ENCODE results near the gene CACNA1H. TPM values are rescaled to one million over a fixed set of nuclear protein-coding genes. Genes with fewer than 3 reads are reported as not detected.
"Not testable (repeated sequence)": the region's sequence is repeated elsewhere in the genome, so short reads cannot be mapped to it uniquely, and the experiment has no call there.

CACNA1H gene
- total RNA-seq, 1 experiment from 2014 or later: not detected

DNA sequence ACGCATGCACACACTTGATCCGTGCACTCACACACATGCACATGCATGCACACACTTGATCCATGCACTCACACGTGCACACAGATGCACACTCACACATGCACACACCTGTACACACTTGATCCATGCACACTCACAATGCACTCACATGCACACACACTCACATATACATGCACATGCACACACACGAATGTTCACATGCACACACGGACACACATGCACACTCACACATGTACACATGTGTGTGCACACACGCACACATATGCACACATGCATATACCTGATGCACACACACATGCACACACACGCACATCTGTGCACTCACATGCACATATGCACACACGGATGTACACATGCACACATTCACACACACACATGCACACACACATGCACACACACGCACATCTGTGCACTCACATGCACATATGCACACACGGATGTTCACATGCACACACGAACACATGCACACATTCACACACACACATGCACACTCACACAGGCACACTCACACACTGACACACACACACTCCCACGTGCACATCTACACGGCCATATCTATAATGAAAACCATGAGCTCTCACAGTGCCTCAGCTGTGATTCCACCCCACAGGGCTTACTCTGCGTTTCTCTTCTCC is 95.1 kb downstream of the CACNA1H start:
- not testable (repeated sequence) for DNase-seq (ENCODE audit: low read depth)

DNA sequence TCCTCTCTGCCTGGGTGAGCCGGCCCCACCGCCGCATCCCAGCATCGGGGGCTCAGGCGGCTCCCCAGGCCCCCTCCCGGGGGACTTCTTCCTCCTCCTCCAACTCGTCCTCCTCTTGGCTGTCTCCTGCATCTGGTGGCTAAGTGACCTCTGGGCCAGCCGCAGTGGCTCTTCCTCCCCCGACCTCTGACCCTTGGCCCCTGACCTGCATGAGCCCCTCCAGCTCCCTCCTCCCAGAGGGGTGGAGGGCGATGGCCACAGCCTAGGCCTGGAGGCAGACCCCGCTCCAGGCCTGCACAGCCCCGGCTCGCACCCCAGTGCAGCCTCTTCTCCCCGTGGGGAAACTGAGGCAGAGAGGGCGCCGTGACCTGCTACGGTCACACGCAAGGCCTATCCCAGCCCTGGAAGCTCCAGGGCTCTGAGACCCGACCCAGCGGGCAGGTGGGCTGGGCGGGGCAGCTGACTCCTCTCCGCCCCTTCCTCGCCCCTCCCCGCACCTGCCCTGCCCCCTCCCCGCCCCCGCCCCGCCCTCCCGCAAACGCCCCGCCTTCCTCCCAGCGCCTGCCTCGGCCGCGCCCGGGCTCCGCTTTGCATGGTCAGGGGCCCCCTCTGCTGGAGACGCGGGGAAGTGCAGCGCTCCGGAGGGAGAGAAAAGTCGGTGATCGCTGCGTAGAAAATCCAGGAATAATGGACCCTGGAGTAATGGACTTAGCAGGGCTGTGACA is 96.3 kb downstream of the CACNA1H start:
- DNase-seq (ENCODE audit: low read depth): not testable (repeated sequence)

GRCh38 chr16:1253701-1254364 is 100.9 kb downstream of the CACNA1H start:
- not testable (repeated sequence) for DNase-seq (ENCODE audit: low read depth)

GRCh38 chr16:1254821-1255220 is 101.9 kb downstream of the CACNA1H start:
- DNase-seq (ENCODE audit: low read depth): not testable (repeated sequence)

DNA sequence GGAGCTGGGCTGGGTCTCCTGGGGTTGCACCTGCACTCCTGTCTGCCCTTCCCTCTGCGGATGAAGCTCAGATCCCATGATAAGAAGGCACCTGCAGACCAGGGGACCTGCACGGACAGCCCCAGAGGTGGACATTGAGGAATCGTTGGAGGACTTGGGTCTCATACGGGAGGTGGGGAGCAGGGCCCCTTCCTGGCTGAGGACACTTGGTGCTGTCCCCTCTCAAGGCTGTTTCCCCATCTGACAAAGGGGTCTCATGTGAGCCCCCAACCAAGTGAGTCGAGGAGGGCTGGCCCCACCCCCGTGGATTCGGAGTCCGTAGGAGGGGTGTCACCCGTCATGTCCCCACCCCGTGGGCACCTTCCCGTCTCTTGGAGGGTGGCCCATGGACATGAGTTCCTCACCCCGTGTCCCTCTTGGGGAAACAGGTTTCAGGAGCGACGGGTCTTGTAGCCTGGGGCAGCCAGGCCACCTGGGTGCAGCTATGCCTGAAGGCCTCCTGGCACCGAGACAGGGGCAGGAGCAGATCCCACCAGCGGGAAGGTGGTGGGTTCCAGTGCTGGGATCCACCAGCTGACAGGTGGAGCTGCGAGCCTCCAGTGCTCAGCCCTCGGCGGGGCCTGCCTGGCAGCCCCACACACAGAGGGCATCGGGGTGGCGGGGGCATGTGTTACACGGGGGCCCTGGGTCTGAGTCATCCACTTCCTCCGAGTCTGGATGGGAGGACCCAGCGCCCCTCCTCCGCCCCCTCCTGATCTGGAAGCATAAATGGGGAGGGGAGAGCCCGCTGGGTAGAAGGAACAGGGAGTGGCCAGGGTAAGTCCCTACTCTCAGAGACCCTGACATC is 102.6 kb downstream of the CACNA1H start, which contains the start of gene TPSD1:
Gene TPSD1 (plus strand): TSS at position 794 of the 847 bp plus-strand sequence. CDS start 212 bp downstream, outside the sequence.
- DNase-seq (ENCODE audit: low read depth): not testable (repeated sequence)

- not testable (repeated sequence) for DNase-seq (ENCODE audit: low read depth)
Observed at GRCh38 chr16:1256296-1256873, 103.5 kb downstream of the CACNA1H start.

DNA sequence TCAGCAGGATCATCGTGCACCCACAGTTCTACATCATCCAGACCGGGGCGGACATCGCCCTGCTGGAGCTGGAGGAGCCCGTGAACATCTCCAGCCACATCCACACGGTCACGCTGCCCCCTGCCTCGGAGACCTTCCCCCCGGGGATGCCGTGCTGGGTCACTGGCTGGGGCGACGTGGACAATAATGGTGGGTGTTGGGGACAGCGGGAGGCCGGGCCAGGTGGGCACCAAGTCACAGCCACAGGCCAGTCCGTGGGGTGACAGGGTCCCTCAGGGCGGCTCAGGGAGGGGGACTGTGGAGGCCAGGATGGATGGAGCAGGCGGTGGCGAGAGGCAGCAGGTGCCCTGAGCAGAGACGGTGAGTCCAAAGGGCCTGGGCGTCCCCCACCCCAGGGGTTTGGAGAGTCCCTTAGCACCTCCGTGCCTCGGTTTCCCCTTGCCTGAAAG is 104.0 kb downstream of the CACNA1H start:
- no peak for DNase-seq (ENCODE audit: low read depth)

- DNase-seq (ENCODE audit: low read depth): no peak
Observed at GRCh38 chr16:1257561-1258224, 104.8 kb downstream of the CACNA1H start.

GRCh38 chr16:1258225-1258600 is 105.3 kb downstream of the CACNA1H start:
- DNase-seq (ENCODE audit: low read depth): no peak

GRCh38 chr16:1258906-1259759 is 106.2 kb downstream of the CACNA1H start:
- no peak for DNase-seq (ENCODE audit: low read depth)

GRCh38 chr16:1259760-1260068 is 106.8 kb downstream of the CACNA1H start:
- DNase-seq (ENCODE audit: low read depth): no peak

DNA sequence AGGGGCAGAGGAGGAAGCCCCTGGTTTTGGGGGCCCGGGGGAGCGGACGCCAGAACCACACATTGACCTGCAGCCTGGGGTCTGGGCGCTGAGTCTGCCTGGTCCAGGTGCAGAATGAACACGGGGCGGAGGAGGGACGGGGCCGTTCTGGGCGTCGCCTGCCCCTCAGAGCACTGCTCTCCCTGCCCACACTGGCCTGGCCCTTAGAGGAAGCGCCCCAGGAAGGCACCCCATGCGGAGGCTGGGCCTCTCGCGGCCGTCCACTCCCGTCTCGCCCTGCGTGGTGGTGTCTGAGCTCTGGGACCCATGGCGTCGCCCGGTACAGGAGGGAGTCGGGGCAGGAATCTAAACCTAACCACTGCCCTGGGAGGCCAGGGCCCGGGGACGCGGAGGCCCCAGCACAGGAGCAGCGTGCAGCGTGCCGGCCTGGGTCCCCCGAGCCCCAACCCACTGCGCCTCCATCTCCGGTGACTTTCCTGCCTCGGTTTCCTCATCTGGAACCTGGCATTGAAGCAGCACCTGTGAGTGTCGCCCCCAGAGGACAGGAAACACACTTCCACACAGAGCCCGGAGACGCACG is 107.3 kb downstream of the CACNA1H start:
- DNase-seq (ENCODE audit: low read depth): no peak

GRCh38 chr16:1261131-1261892 is 108.4 kb downstream of the CACNA1H start:
- no peak for DNase-seq (ENCODE audit: low read depth)

DNA sequence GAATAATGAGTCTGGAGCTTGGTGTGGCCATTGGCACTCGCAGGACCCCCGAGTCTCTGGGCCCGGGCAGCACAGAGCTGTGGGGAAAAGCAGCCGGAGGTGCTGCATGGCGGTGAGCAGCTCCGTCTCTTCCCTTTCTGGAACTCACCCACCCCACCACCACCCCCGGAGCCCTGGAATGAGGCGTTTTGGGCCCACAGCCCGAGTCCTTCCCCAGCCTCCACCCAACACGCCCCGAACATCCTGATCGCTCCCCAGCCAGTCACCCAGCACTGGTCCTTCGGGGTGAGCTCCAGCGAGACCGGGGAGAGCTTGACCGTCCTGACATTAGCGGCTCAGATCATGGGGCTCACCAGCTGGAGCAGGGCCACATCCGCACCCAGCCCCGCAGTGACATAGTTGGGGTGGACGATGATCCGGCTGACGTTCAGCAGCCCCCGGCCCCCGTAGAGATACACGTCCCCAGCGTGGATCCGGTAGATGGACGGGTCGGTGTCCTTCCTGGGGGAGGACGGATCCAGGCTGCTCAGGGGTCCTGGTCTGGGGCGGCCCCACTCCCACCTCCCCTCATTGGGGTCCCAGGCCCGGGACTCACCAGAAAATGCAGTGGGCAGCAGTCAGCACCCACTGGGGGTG is 109.4 kb downstream of the CACNA1H start:
- DNase-seq (ENCODE audit: low read depth): no peak

DNA sequence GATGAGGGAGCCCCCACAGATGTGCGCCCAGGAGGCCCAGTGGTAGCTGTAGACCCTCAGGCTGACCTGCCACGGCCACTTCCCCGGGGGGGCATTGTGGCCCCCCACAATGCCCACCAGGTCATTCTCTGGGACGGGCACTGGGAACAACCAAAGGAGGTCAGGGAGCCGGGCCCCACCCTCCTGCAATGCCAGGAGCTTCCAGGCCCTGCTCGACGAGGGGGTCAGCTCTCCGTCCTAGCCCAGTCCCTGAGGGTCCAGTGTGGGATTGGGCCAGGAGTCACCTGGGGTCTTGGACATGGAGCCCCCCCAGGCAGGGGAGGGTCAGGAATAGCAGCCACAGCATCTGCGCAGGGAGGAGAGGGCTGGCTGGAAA is 109.9 kb downstream of the CACNA1H start:
- DNase-seq (ENCODE audit: low read depth): no peak

DNA sequence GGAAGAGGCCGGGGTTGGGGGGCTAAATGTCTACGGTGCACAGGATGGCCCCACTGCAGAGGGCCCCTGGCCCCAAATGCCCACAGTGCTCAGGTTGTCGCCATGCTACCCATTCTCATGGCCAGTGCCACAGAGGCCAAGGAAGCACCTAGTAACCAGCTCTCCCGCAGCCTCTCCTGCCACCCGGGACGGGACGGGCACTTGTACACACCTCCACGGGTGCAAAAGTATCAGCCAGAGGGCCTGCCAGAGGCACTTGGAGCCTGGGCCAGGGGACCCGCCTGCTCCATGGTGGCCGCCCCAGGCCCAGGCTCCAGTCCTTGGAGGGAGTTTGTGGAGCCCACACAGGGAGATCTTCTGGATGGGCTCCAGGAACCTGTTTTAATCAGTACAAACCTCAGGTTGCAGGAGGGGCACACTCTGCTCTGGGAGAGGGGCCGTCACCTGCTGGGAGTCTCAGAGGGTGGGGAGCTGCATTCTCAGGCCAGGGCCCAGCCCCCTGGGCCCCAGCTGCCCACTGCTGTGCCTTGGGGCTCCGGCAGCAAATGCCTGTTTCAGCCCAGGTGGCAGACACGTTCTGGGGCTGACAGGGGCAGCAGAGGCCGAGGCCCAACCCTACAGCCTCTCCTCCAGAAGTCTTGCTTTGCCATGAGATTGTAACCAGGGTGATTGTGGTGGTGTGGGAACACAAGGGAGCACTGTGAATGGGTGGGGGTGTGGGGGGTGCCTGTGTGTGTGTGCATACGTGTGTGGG is 110.9 kb downstream of the CACNA1H start:
- no peak for DNase-seq (ENCODE audit: low read depth)

- no peak for DNase-seq (ENCODE audit: low read depth)
Observed at GRCh38 chr16:1264345-1265089, 111.6 kb downstream of the CACNA1H start.

Data from LHCN-M2 (cell line).